ENCODE data around the gene SAMSN1. TPM values are rescaled to one million over a fixed set of nuclear protein-coding genes. Genes with fewer than 3 reads are reported as not detected.

Gene SAMSN1
- total RNA-seq, 1 donor from 2014 or later: 3.1 TPM

DNA sequence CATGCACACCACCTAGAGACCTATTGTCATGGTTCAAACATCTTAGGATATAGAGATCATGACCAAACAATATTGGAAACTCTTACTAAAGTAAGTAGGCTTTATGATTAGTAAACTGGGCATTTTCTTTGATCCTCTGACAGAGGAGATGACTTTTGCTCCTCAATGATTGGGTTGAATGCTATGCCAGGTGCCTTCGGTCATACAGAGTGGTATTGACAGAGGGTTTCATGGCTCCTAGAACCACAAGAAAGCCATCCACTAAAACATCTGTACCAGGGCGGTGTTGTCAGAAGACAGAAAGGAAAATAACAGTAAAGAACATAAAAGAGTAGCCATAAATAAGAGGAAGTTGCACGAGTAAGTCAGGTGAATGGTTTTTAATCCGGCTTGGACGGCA, 20.8 kb upstream of the SAMSN1 start:
- Histone ChIP-seq H3K9me3 (ENCODE audit: control insufficient read depth in 3 of 3, low read length in 3 of 3) (no peaks in the 10 kb centered on the region), H3K9ac (ENCODE audit: low read depth in 1 of 3, low read length in 3 of 3) (no peak overlapping the region), H3K36me3 (ENCODE audit: control insufficient read depth in 3 of 3, insufficient read depth in 3 of 3, low read length in 3 of 3) (no peaks in the 10 kb centered on the region), H3K4me1 (ENCODE audit: control insufficient read depth in 3 of 3, insufficient read depth in 3 of 3, low read length in 3 of 3) (no peaks in the 10 kb centered on the region), H3K27ac (ENCODE audit: low read depth, low read length) (no peak overlapping the region), H3K4me3 (ENCODE audit: low read length in 3 of 3) (no peak overlapping the region), H3K27me3 (ENCODE audit: control insufficient read depth in 3 of 3, insufficient read depth in 3 of 3, low read length in 3 of 3) (no peaks in the 10 kb centered on the region)

DNA sequence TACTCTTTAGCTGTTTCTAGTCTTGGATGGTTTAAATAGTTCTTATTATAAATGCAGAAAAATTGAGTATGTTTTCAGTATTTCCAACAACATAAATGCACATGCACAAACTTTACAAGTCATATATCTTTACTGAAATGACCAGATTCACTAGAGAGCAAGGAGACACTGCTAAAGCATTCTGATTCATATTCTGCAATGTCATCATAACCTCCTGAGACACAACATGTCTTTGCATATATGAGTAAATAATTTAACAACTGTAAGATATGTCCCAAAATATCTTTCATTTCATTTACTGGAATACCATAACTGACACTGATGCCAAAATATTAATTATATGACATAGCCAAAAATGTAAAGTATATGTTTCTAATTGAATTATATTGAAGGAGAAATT, 16.8 kb upstream of the SAMSN1 start:
- Histone ChIP-seq H3K36me3 (ENCODE audit: control insufficient read depth in 3 of 3, insufficient read depth in 3 of 3, low read length in 3 of 3) (no peaks in the 10 kb centered on the region), H3K9ac (ENCODE audit: low read depth in 1 of 3, low read length in 3 of 3) (no peak overlapping the region), H3K4me3 (ENCODE audit: low read length in 3 of 3) (no peak overlapping the region), H3K27me3 (ENCODE audit: control insufficient read depth in 3 of 3, insufficient read depth in 3 of 3, low read length in 3 of 3) (no peaks in the 10 kb centered on the region), H3K9me3 (ENCODE audit: control insufficient read depth in 3 of 3, low read length in 3 of 3) (peaks cover 0 to 3% (median 0%) of the 10 kb centered on the region in 3 donors), H3K27ac (ENCODE audit: low read depth, low read length) (no peak overlapping the region), H3K4me1 (ENCODE audit: control insufficient read depth in 3 of 3, insufficient read depth in 3 of 3, low read length in 3 of 3) (no peaks in the 10 kb centered on the region)

DNA sequence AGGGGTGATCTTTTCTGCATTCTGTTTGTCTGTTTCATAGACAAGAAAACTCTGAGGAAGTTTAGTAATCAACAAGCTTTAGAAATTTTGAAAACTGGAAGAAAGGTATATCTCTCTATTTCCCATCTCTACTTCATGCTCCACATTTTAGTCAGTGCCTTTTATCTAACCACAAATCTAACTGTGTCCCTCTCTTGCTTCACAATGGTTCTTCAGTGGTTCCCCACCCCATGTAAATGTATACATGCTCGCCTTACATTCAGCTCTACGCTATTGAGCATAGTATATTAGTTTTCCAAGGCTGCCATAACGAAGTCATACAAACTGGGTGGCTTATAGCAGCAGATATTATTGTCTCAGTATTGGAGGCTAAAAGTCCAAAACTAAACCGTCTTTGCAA, 14.4 kb upstream of the SAMSN1 start:
- Histone ChIP-seq H3K9ac (ENCODE audit: low read depth in 1 of 3, low read length in 3 of 3) (no peak overlapping the region), H3K9me3 (ENCODE audit: control insufficient read depth in 3 of 3, low read length in 3 of 3) (peaks cover 0 to 3% (median 0%) of the 10 kb centered on the region in 3 donors), H3K36me3 (ENCODE audit: control insufficient read depth in 3 of 3, insufficient read depth in 3 of 3, low read length in 3 of 3) (no peaks in the 10 kb centered on the region), H3K27ac (ENCODE audit: low read depth, low read length) (no peak overlapping the region), H3K27me3 (ENCODE audit: control insufficient read depth in 3 of 3, insufficient read depth in 3 of 3, low read length in 3 of 3) (no peaks in the 10 kb centered on the region), H3K4me1 (ENCODE audit: control insufficient read depth in 3 of 3, insufficient read depth in 3 of 3, low read length in 3 of 3) (no peaks in the 10 kb centered on the region), H3K4me3 (ENCODE audit: low read length in 3 of 3) (no peak overlapping the region)

DNA sequence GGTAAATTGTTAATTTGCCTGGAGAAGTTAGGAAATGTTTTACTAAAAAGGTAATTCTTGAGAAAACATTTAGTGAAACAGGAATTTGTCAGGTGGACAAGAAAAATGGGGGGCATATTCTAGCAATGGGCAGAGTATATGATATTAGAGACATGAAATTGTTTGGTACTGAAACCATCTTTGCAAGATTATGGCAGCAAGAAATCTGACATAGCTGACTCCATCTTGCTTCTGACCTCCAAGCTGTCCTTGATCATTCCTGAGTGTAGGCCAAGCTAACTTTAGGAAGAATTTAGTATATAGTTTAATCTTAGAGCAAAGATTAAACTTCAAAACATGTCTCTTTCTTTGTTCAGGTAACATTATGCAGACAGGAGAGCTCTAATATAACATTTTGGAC, 14.0 kb upstream of the SAMSN1 start:
- no peak overlapping the region for H3K4me3 ChIP-seq (ENCODE audit: low read length in 3 of 3)
- H3K27ac ChIP-seq (ENCODE audit: low read depth, low read length): no peak overlapping the region

DNA sequence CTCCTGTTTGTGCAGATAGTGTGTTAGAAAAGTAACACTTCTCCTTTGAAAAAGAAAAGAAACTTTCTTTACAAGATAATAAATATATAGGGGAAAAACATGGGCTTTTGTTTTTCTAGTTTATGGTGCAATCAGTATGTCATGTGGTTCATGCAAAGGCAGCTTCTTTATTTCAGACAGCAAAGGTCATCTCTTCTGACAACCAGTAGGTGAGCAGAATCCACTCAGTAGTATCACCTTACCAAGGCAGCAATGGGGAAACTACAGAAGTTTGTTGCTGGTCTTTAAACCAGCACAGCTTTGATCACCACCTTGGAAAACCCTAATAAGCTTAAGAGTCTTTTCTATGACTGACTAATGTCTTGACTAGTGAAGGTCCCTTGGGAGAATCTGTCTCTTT, 13.0 kb upstream of the SAMSN1 start:
- no peaks in the 10 kb centered on the region for H3K36me3 ChIP-seq (ENCODE audit: control insufficient read depth in 3 of 3, insufficient read depth in 3 of 3, low read length in 3 of 3)

More for the DNA sequence above, 14.0 kb upstream of the SAMSN1 start:
- Histone ChIP-seq H3K27me3 (ENCODE audit: control insufficient read depth in 3 of 3, insufficient read depth in 3 of 3, low read length in 3 of 3) (no peaks in the 10 kb centered on the region), H3K9me3 (ENCODE audit: control insufficient read depth in 3 of 3, low read length in 3 of 3) (peaks cover 0 to 3% (median 0%) of the 10 kb centered on the region in 3 donors), H3K36me3 (ENCODE audit: control insufficient read depth in 3 of 3, insufficient read depth in 3 of 3, low read length in 3 of 3) (no peaks in the 10 kb centered on the region), H3K4me1 (ENCODE audit: control insufficient read depth in 3 of 3, insufficient read depth in 3 of 3, low read length in 3 of 3) (no peaks in the 10 kb centered on the region), H3K9ac (ENCODE audit: low read depth in 1 of 3, low read length in 3 of 3) (no peak overlapping the region)

DNA sequence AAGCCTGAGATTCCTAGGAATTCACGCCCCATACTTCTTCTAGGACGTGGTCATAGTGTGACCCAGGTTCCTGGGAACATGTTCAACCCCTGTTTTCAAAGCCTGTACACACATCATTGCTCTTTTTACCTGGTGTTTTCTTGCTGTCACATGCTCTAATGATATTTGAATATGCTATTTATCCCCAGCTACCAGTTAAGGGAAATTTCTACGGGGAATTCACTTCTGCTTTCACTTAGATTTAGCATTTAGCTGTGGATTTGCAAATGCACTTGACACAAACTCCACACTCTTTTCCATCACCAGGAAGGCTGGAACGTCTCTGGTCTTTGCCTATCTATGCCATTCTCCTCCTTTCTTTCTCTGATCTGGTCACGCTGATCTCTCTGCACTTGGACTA, 11.3 kb upstream of the SAMSN1 start:
- Histone ChIP-seq H3K36me3 (ENCODE audit: control insufficient read depth in 3 of 3, insufficient read depth in 3 of 3, low read length in 3 of 3) (no peaks in the 10 kb centered on the region), H3K27ac (ENCODE audit: low read depth, low read length) (no peak overlapping the region)

More for the DNA sequence above, 13.0 kb upstream of the SAMSN1 start:
- Histone ChIP-seq H3K9me3 (ENCODE audit: control insufficient read depth in 3 of 3, low read length in 3 of 3) (peaks cover 0 to 3% (median 0%) of the 10 kb centered on the region in 3 donors), H3K9ac (ENCODE audit: low read depth in 1 of 3, low read length in 3 of 3) (no peak overlapping the region), H3K27me3 (ENCODE audit: control insufficient read depth in 3 of 3, insufficient read depth in 3 of 3, low read length in 3 of 3) (no peaks in the 10 kb centered on the region), H3K27ac (ENCODE audit: low read depth, low read length) (no peak overlapping the region), H3K4me3 (ENCODE audit: low read length in 3 of 3) (no peak overlapping the region), H3K4me1 (ENCODE audit: control insufficient read depth in 3 of 3, insufficient read depth in 3 of 3, low read length in 3 of 3) (no peaks in the 10 kb centered on the region)

DNA sequence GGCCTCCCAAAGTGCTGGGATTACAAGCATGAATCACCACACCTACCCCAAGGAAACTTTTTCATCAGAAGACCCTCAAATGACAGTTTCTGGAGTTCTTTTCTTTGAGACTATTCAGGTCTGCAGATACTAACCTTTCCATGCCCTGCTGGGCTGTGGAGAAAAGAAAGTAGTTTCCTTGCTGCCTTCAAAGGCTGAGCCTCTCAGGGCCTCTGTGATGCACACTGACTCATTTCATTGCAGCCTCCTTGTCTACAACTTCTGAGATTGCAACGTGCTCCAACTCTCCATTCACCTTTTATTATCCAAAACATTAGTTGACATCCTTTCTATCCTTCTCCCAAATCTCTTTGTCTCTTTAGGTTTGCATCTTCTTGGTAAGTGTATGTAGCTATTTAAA, 8.8 kb upstream of the SAMSN1 start:
- H3K27ac ChIP-seq (ENCODE audit: low read depth, low read length): no peak overlapping the region
- H3K4me3 ChIP-seq (ENCODE audit: low read length in 3 of 3): no peak overlapping the region
- H3K4me1 ChIP-seq (ENCODE audit: control insufficient read depth in 3 of 3, insufficient read depth in 3 of 3, low read length in 3 of 3): no peaks in the 10 kb centered on the region
- H3K27me3 ChIP-seq (ENCODE audit: control insufficient read depth in 3 of 3, insufficient read depth in 3 of 3, low read length in 3 of 3): no peaks in the 10 kb centered on the region
- no peaks in the 10 kb centered on the region for H3K9me3 ChIP-seq (ENCODE audit: control insufficient read depth in 3 of 3, low read length in 3 of 3)
- no peaks in the 10 kb centered on the region for H3K36me3 ChIP-seq (ENCODE audit: control insufficient read depth in 3 of 3, insufficient read depth in 3 of 3, low read length in 3 of 3)
- H3K9ac ChIP-seq (ENCODE audit: low read depth in 1 of 3, low read length in 3 of 3): no peak overlapping the region

More for the DNA sequence above, 11.3 kb upstream of the SAMSN1 start:
- H3K9me3 ChIP-seq (ENCODE audit: control insufficient read depth in 3 of 3, low read length in 3 of 3): peaks cover 0 to 3% (median 0%) of the 10 kb centered on the region in 3 donors
- no peak overlapping the region for H3K9ac ChIP-seq (ENCODE audit: low read depth in 1 of 3, low read length in 3 of 3)
- H3K4me3 ChIP-seq (ENCODE audit: low read length in 3 of 3): no peak overlapping the region
- no peaks in the 10 kb centered on the region for H3K4me1 ChIP-seq (ENCODE audit: control insufficient read depth in 3 of 3, insufficient read depth in 3 of 3, low read length in 3 of 3)
- no peaks in the 10 kb centered on the region for H3K27me3 ChIP-seq (ENCODE audit: control insufficient read depth in 3 of 3, insufficient read depth in 3 of 3, low read length in 3 of 3)

DNA sequence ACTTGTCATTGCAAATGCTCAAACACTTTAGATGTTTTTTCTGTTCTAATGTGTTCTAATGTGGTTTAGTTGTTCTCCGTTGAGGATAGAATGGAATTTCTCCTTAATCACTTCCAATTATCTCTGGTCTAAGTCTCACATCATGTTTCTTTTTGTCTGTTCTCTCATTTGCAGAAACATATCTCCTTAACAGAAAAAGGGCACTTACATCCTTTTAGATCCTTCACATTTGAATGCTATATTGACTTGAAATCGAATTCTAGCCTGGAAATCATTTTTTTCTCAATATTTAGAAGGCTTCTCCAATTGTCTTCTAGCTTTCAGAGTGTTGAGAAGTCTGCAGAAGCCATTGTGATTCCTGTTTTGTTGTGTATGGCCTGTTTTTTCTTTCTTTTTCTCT, 7.3 kb upstream of the SAMSN1 start:
- H3K4me1 ChIP-seq (ENCODE audit: control insufficient read depth in 3 of 3, insufficient read depth in 3 of 3, low read length in 3 of 3): no peaks in the 10 kb centered on the region
- no peaks in the 10 kb centered on the region for H3K27me3 ChIP-seq (ENCODE audit: control insufficient read depth in 3 of 3, insufficient read depth in 3 of 3, low read length in 3 of 3)

DNA sequence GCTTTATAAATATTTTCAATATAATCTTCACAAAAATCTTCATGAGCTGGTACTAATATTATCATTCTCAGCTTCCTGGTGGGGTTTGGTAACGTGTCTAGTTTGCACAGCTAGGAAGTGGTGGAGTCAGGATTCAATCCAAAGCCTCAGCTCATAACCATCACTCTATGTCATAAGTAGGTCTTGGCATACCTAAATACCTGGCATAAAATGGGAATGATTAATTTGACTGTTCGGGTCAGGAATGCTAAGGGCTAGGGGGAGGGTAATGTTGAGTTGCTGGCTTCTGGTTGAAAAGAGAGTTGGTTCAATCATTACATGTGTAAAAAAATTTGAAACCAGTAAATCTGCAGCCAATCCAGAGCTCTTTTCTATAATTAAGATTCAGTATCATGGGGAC, 5.6 kb upstream of the SAMSN1 start:
- no peaks in the 10 kb centered on the region for H3K27me3 ChIP-seq (ENCODE audit: control insufficient read depth in 3 of 3, insufficient read depth in 3 of 3, low read length in 3 of 3)
- no peak overlapping the region for H3K27ac ChIP-seq (ENCODE audit: low read depth, low read length)
- H3K4me3 ChIP-seq (ENCODE audit: low read length in 3 of 3): no peak overlapping the region
- H3K36me3 ChIP-seq (ENCODE audit: control insufficient read depth in 3 of 3, insufficient read depth in 3 of 3, low read length in 3 of 3): no peaks in the 10 kb centered on the region
- no peaks in the 10 kb centered on the region for H3K4me1 ChIP-seq (ENCODE audit: control insufficient read depth in 3 of 3, insufficient read depth in 3 of 3, low read length in 3 of 3)
- no peak overlapping the region for H3K9ac ChIP-seq (ENCODE audit: low read depth in 1 of 3, low read length in 3 of 3)
- no peaks in the 10 kb centered on the region for H3K9me3 ChIP-seq (ENCODE audit: control insufficient read depth in 3 of 3, low read length in 3 of 3)

More for the DNA sequence above, 7.3 kb upstream of the SAMSN1 start:
- H3K9ac ChIP-seq (ENCODE audit: low read depth in 1 of 3, low read length in 3 of 3): no peak overlapping the region
- no peaks in the 10 kb centered on the region for H3K36me3 ChIP-seq (ENCODE audit: control insufficient read depth in 3 of 3, insufficient read depth in 3 of 3, low read length in 3 of 3)
- H3K9me3 ChIP-seq (ENCODE audit: control insufficient read depth in 3 of 3, low read length in 3 of 3): no peaks in the 10 kb centered on the region
- H3K4me3 ChIP-seq (ENCODE audit: low read length in 3 of 3): no peak overlapping the region
- no peak overlapping the region for H3K27ac ChIP-seq (ENCODE audit: low read depth, low read length)

DNA sequence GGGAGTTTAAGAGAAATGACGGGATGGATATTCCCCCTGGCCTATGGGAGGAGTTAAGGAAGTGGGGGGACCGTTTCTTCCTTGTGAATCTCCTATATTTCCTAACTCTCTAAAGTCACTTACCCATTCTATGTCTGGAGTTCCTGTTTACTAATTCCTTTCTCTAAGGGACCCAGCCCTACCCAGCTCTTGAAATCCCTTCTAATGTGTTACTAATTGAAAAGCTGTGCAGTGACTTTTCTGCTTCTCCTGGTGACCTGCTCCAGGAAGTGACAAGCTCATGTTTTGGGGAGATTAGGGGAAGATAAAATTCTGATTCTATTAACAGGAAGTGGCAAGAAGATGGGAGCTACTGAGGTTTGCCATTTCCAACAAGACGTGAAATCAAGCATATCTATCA, 4.0 kb upstream of the SAMSN1 start:
- H3K4me1 ChIP-seq (ENCODE audit: control insufficient read depth in 3 of 3, insufficient read depth in 3 of 3, low read length in 3 of 3): no peaks in the 10 kb centered on the region
- no peaks in the 10 kb centered on the region for H3K27me3 ChIP-seq (ENCODE audit: control insufficient read depth in 3 of 3, insufficient read depth in 3 of 3, low read length in 3 of 3)
- H3K9ac ChIP-seq (ENCODE audit: low read depth in 1 of 3, low read length in 3 of 3): no peak overlapping the region
- no peaks in the 10 kb centered on the region for H3K9me3 ChIP-seq (ENCODE audit: control insufficient read depth in 3 of 3, low read length in 3 of 3)
- H3K27ac ChIP-seq (ENCODE audit: low read depth, low read length): no peak overlapping the region
- no peak overlapping the region for H3K4me3 ChIP-seq (ENCODE audit: low read length in 3 of 3)
- H3K36me3 ChIP-seq (ENCODE audit: control insufficient read depth in 3 of 3, insufficient read depth in 3 of 3, low read length in 3 of 3): no peaks in the 10 kb centered on the region

DNA sequence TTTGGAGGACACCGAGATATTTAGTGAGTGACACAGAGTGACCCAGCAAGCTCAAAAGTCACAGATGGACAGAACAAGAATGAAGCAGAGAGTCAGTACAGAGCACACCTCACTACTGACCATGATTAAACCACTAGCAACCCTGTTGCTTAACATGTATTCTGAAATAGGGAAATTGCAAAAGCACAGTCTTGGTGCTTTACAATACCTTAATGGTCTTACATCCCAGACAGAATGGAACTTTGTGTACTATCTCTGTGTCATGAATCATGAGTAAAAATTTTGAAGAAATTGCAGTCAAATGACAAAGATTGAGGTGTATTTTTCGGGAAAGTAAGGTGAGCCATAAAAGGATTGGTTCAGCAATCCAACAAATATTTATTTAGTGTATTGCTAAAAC, 2.7 kb upstream of the SAMSN1 start:
- Histone ChIP-seq H3K27ac (ENCODE audit: low read depth, low read length) (no peak overlapping the region), H3K9ac (ENCODE audit: low read depth in 1 of 3, low read length in 3 of 3) (no peak overlapping the region), H3K27me3 (ENCODE audit: control insufficient read depth in 3 of 3, insufficient read depth in 3 of 3, low read length in 3 of 3) (no peaks in the 10 kb centered on the region), H3K4me1 (ENCODE audit: control insufficient read depth in 3 of 3, insufficient read depth in 3 of 3, low read length in 3 of 3) (no peaks in the 10 kb centered on the region), H3K4me3 (ENCODE audit: low read length in 3 of 3) (no peak overlapping the region), H3K36me3 (ENCODE audit: control insufficient read depth in 3 of 3, insufficient read depth in 3 of 3, low read length in 3 of 3) (no peaks in the 10 kb centered on the region), H3K9me3 (ENCODE audit: control insufficient read depth in 3 of 3, low read length in 3 of 3) (no peaks in the 10 kb centered on the region)
